CD8-positive, alpha-beta memory T cell (primary cell): Measurements from ENCODE around the gene EGR1. TPM values are rescaled to one million over a fixed set of nuclear protein-coding genes. Genes with fewer than 3 reads are reported as not detected.
A peak's percentile ranks its signal among the peaks of the same experiment; 100 is the strongest.

Experiments
- CTCF ChIA-PET: fragments of 350-600 bp; sonication (Branson Sonifier 250); formaldehyde crosslinking; loops from one replicate; lab custom pipeline; 2021; ENCODE audit warnings: antibody characterized with exemption; lab: Charles Lee
- POLR2A ChIA-PET: fragments of 350-600 bp; sonication (Branson Sonifier 250); formaldehyde crosslinking; loops from one replicate; lab custom pipeline; 2021; ENCODE audit warnings: antibody characterized with exemption; lab: Charles Lee
- DNase-seq, 5 donors: peaks; one replicate each; pipeline versions ENCODE4 v3.0.0 to v3.0.0-alpha.2; 2020 to 2022; ENCODE audit warnings: mixed read lengths in 1 of 5
- H3K27ac ChIP-seq: one replicate; pipeline ENCODE4 v1.7.0; 2013; ENCODE audit warnings: low read depth, mild to moderate bottlenecking, low read length, moderate library complexity
- H3K27me3 ChIP-seq: 2 replicates; pipeline ENCODE4 v1.7.0; 2013; ENCODE audit warnings: low read length, mild to moderate bottlenecking; ENCODE audit not compliant: insufficient read depth, poor library complexity, severe bottlenecking
- H3K36me3 ChIP-seq: 2 replicates; pipeline ENCODE4 v1.7.0; 2013; ENCODE audit warnings: mild to moderate bottlenecking, low read length, moderate library complexity; ENCODE audit not compliant: insufficient read depth
- H3K4me1 ChIP-seq: 2 replicates; pipeline ENCODE4 v1.7.0; 2013; ENCODE audit warnings: mild to moderate bottlenecking, low read length, moderate library complexity; ENCODE audit not compliant: insufficient read depth
- H3K4me3 ChIP-seq: 2 replicates; pipeline ENCODE4 v1.7.0; 2013; ENCODE audit warnings: mild to moderate bottlenecking, low read length
- H3K9me3 ChIP-seq: 2 replicates; pipeline ENCODE4 v1.7.0; 2013; ENCODE audit warnings: mild to moderate bottlenecking, low read length
- H3K27ac Mint-ChIP-seq, 8 donors: one replicate each; pipeline ENCODE4 v1.8.0; 2020 to 2021; ENCODE audit warnings: mixed read lengths in 8 of 8, mild to moderate bottlenecking in 6 of 8, inconsistent platforms in 3 of 8, moderate library complexity in 3 of 8
- H3K27me3 Mint-ChIP-seq, 2 donors: one replicate each; pipeline ENCODE4 v1.8.0; 2020 to 2021; ENCODE audit warnings: mixed read lengths in 2 of 2, mild to moderate bottlenecking in 1 of 2, moderate library complexity in 1 of 2
- H3K36me3 Mint-ChIP-seq, 3 donors: one replicate each; pipeline ENCODE4 v1.8.0; 2020 to 2021; ENCODE audit warnings: mixed read lengths in 3 of 3, inconsistent platforms in 1 of 3, mild to moderate bottlenecking in 1 of 3
- H3K4me1 Mint-ChIP-seq, 3 donors: one replicate each; pipeline ENCODE4 v1.8.0; 2020 to 2021; ENCODE audit warnings: mixed read lengths in 3 of 3, inconsistent platforms in 1 of 3, mild to moderate bottlenecking in 1 of 3
- H3K4me3 Mint-ChIP-seq, 7 donors: one replicate each; pipeline ENCODE4 v1.8.0; 2020 to 2021; ENCODE audit warnings: mixed read lengths in 7 of 7, mild to moderate bottlenecking in 6 of 7, moderate library complexity in 4 of 7, inconsistent platforms in 2 of 7
- H3K9me3 Mint-ChIP-seq, 5 donors: one replicate each; pipeline ENCODE4 v1.8.0; 2020 to 2022; ENCODE audit warnings: mixed read lengths in 5 of 5, mild to moderate bottlenecking in 3 of 5, moderate library complexity in 2 of 5, inconsistent platforms in 1 of 5
- polyA plus RNA-seq: library from polyadenylated mRNA; unstranded; fragments of 300-500 nt; fragmentation: Illumina TruSeq; gene quantifications from one replicate; pipeline ENCODE4 v1.2.3, GENCODE V29; 2021
- total RNA-seq, 2 experiments: library from RNA; stranded (reverse); gene quantifications; one replicate each; pipeline ENCODE4 v1.2.3, GENCODE V29; 2021

Gene EGR1
- total and polyA plus RNA-seq, 3 experiments from 2014 or later, result 0.99 to 12.2 (median 11.8) TPM

- Histone ChIP-seq H3K4me3 (peak overlapping the region; percentile 62), H3K27ac (peak overlapping the region; percentile 47), H3K27me3 (peaks cover 5% of the 10 kb centered on the region), H3K4me1 (peaks cover 18% of the 10 kb centered on the region), H3K36me3 (no peaks in the 10 kb centered on the region), H3K9me3 (no peaks in the 10 kb centered on the region)
- peak overlapping the region; percentile 84 to 91 (median 87) for H3K4me3 Mint-ChIP-seq
- H3K9me3 Mint-ChIP-seq, result no peaks in the 10 kb centered on the region
- H3K36me3 Mint-ChIP-seq, result no peaks in the 10 kb centered on the region
- peak overlapping the region in 5 of 8 donors; percentile 39 to 91 (median 72) for H3K27ac Mint-ChIP-seq
- peaks cover 8 to 20% (median 13%) of the 10 kb centered on the region in 3 donors for H3K4me1 Mint-ChIP-seq
- ChIA-PET CTCF (interaction anchor here (1.5 to 2.4 kb wide), 3 partner anchors 12 to 42 kb away, joined by 13 to 22 read pairs (median 13); partner anchors contain the start of gene EGR1), POLR2A (interaction anchor here (1.3 kb wide), 1 partner anchor 27 kb away, joined by 9 read pairs; the partner anchor contains the start of gene EGR1)
- peaks cover 9 to 31% of the 10 kb centered on the region in 2 donors for H3K27me3 Mint-ChIP-seq
- DNase-seq, result peak; percentile 80 to 90 (median 84)
Measured at GRCh38 chr5:138491669-138492559, 26.6 kb downstream of the EGR1 start.

GRCh38 chr5:138492560-138493045 is 27.3 kb downstream of the EGR1 start:
- peaks cover 8 to 20% (median 13%) of the 10 kb centered on the region in 3 donors for H3K4me1 Mint-ChIP-seq
- CTCF ChIA-PET, result interaction anchor here (1.5 to 2.4 kb wide), 3 partner anchors 11 to 43 kb away, joined by 13 to 22 read pairs (median 13); partner anchors contain the start of gene EGR1

GRCh38 chr5:138495351-138495750 is 30.1 kb downstream of the EGR1 start:
- Histone ChIP-seq H3K27me3 (peaks cover 5% of the 10 kb centered on the region), H3K27ac (no peak overlapping the region), H3K4me1 (peaks cover 18% of the 10 kb centered on the region), H3K36me3 (no peaks in the 10 kb centered on the region), H3K9me3 (no peaks in the 10 kb centered on the region), H3K4me3 (no peak overlapping the region)
- H3K27me3 Mint-ChIP-seq, result peaks cover 7 to 20% of the 10 kb centered on the region in 2 donors
- ChIA-PET CTCF (interaction anchor here (2.6 kb wide), 1 partner anchor 31 kb away, joined by 12 read pairs; the partner anchor contains the start of gene EGR1), POLR2A (interaction anchor here (0.6 kb wide), 1 partner anchor 33 kb away, joined by 3 read pairs; no protein-coding TSS in a partner anchor)
- DNase-seq, result no peak
- H3K9me3 Mint-ChIP-seq, result no peaks in the 10 kb centered on the region
- H3K4me3 Mint-ChIP-seq, result peak overlapping the region in 1 of 7 donors; percentile 72
- no peak overlapping the region for H3K27ac Mint-ChIP-seq
- no peaks in the 10 kb centered on the region for H3K36me3 Mint-ChIP-seq
- peaks cover 8 to 19% (median 13%) of the 10 kb centered on the region in 3 donors for H3K4me1 Mint-ChIP-seq

More at GRCh38 chr5:138492560-138493045, 27.3 kb downstream of the EGR1 start:
- peak overlapping the region; percentile 62 for H3K4me3 ChIP-seq
- peaks cover 5% of the 10 kb centered on the region for H3K27me3 ChIP-seq
- no peaks in the 10 kb centered on the region for H3K9me3 ChIP-seq
- H3K36me3 ChIP-seq, result no peaks in the 10 kb centered on the region
- H3K4me1 ChIP-seq, result peaks cover 18% of the 10 kb centered on the region
- H3K4me3 Mint-ChIP-seq, result peak overlapping the region; percentile 84 to 91 (median 87)
- H3K27ac Mint-ChIP-seq, result peak overlapping the region in 6 of 8 donors; percentile 39 to 91 (median 70)
- no peak for DNase-seq
- peak overlapping the region; percentile 47 for H3K27ac ChIP-seq
- peaks cover 9 to 31% of the 10 kb centered on the region in 2 donors for H3K27me3 Mint-ChIP-seq
- POLR2A ChIA-PET, result interaction anchor here (0.6 to 1.3 kb wide), 3 partner anchors 26 to 83 kb away, joined by 3 to 9 read pairs (median 3); partner anchors contain the start of gene EGR1
- no peaks in the 10 kb centered on the region for H3K36me3 Mint-ChIP-seq
- no peaks in the 10 kb centered on the region for H3K9me3 Mint-ChIP-seq

GRCh38 chr5:138498376-138498775 is 33.1 kb downstream of the EGR1 start:
- H3K36me3 Mint-ChIP-seq, result no peaks in the 10 kb centered on the region
- no peak overlapping the region for H3K27ac Mint-ChIP-seq
- no peaks in the 10 kb centered on the region for H3K9me3 Mint-ChIP-seq
- H3K27me3 ChIP-seq, result no peaks in the 10 kb centered on the region
- DNase-seq, result no peak
- no peaks in the 10 kb centered on the region for H3K9me3 ChIP-seq
- H3K4me1 ChIP-seq, result no peaks in the 10 kb centered on the region
- H3K36me3 ChIP-seq, result no peaks in the 10 kb centered on the region
- no peak overlapping the region for H3K4me3 ChIP-seq
- ChIA-PET POLR2A (interaction anchor here (0.6 kb wide), 1 partner anchor 39 kb away, joined by 3 read pairs; no protein-coding TSS in a partner anchor), CTCF (interaction anchor here (0.7 to 10.4 kb wide), 4 partner anchors 34 to 146 kb away, joined by 3 to 155 read pairs (median 12); partner anchors contain the start of genes EGR1 and KDM3B)
- no peak overlapping the region for H3K27ac ChIP-seq
- H3K4me3 Mint-ChIP-seq, result no peak overlapping the region
- H3K27me3 Mint-ChIP-seq, result peaks cover 0 to 11% of the 10 kb centered on the region in 2 donors
- H3K4me1 Mint-ChIP-seq, result no peaks in the 10 kb centered on the region

GRCh38 chr5:138502121-138502520 is 36.8 kb downstream of the EGR1 start:
- Histone ChIP-seq H3K4me3 (no peak overlapping the region), H3K27me3 (no peaks in the 10 kb centered on the region), H3K36me3 (no peaks in the 10 kb centered on the region), H3K9me3 (no peaks in the 10 kb centered on the region), H3K27ac (no peak overlapping the region), H3K4me1 (no peaks in the 10 kb centered on the region)
- DNase-seq, result no peak
- peaks cover 0 to 5% (median 0%) of the 10 kb centered on the region in 3 donors for H3K36me3 Mint-ChIP-seq
- ChIA-PET POLR2A (no interaction called here), CTCF (interaction anchor here (0.8 to 10.4 kb wide), 4 partner anchors 15 to 63 kb away, joined by 3 to 155 read pairs (median 24); partner anchors contain the start of gene EGR1)
- H3K27me3 Mint-ChIP-seq, result no peaks in the 10 kb centered on the region
- H3K4me1 Mint-ChIP-seq, result peaks cover 3 to 5% (median 4%) of the 10 kb centered on the region in 3 donors
- H3K27ac Mint-ChIP-seq, result peak overlapping the region in 1 of 8 donors; percentile 22
- no peaks in the 10 kb centered on the region for H3K9me3 Mint-ChIP-seq
- no peak overlapping the region for H3K4me3 Mint-ChIP-seq

GRCh38 chr5:138502521-138502920 is 37.2 kb downstream of the EGR1 start:
- no peaks in the 10 kb centered on the region for H3K27me3 Mint-ChIP-seq
- Histone ChIP-seq H3K36me3 (peaks cover 2% of the 10 kb centered on the region), H3K4me3 (no peak overlapping the region), H3K9me3 (no peaks in the 10 kb centered on the region), H3K27ac (no peak overlapping the region), H3K27me3 (no peaks in the 10 kb centered on the region), H3K4me1 (no peaks in the 10 kb centered on the region)
- no peak overlapping the region for H3K4me3 Mint-ChIP-seq
- H3K9me3 Mint-ChIP-seq, result no peaks in the 10 kb centered on the region
- peaks cover 3 to 5% (median 4%) of the 10 kb centered on the region in 3 donors for H3K4me1 Mint-ChIP-seq
- ChIA-PET POLR2A (no interaction called here), CTCF (interaction anchor here (1.4 to 10.4 kb wide), 8 partner anchors 15 to 149 kb away, joined by 4 to 155 read pairs (median 11); partner anchors contain the start of genes EGR1 and KDM3B)
- DNase-seq, result no peak
- H3K27ac Mint-ChIP-seq, result no peak overlapping the region
- peaks cover 0 to 9% (median 3%) of the 10 kb centered on the region in 3 donors for H3K36me3 Mint-ChIP-seq

GRCh38 chr5:138503487-138504270 is 38.4 kb downstream of the EGR1 start:
- H3K36me3 ChIP-seq, result peaks cover 11% of the 10 kb centered on the region
- H3K9me3 ChIP-seq, result no peaks in the 10 kb centered on the region
- POLR2A ChIA-PET, result interaction anchor here (0.6 to 0.7 kb wide), 3 partner anchors 41 to 55 kb away, joined by 3 to 6 read pairs (median 4); no protein-coding TSS in a partner anchor
- no peak overlapping the region for H3K4me3 ChIP-seq
- H3K4me1 ChIP-seq, result no peaks in the 10 kb centered on the region
- H3K4me1 Mint-ChIP-seq, result peaks cover 3 to 5% (median 4%) of the 10 kb centered on the region in 3 donors
- H3K27ac ChIP-seq, result no peak overlapping the region
- H3K9me3 Mint-ChIP-seq, result no peaks in the 10 kb centered on the region
- H3K36me3 Mint-ChIP-seq, result peaks cover 0 to 21% (median 4%) of the 10 kb centered on the region in 3 donors
- no peak overlapping the region for H3K4me3 Mint-ChIP-seq
- no peaks in the 10 kb centered on the region for H3K27me3 Mint-ChIP-seq
- H3K27me3 ChIP-seq, result no peaks in the 10 kb centered on the region
- H3K27ac Mint-ChIP-seq, result peak overlapping the region in 5 of 8 donors; percentile 7 to 77 (median 27)
- peak in 2 of 5 donors; percentile 50 to 52 for DNase-seq
- CTCF ChIA-PET, result interaction anchor here (0.9 to 10.4 kb wide), 21 partner anchors 9 to 326 kb away, joined by 3 to 155 read pairs (median 4); partner anchors contain the start of genes EGR1, KDM3B and REEP2
